Uterus (tissue), 2 donors: ENCODE results near the gene CD247.

Experiments used
- CTCF ChIP-seq, 4 experiments: fragments of 200-600 bp in 2 of 4; fragments of 450-650 bp in 2 of 4; sonication (generic) in 2 of 4; IDR thresholded peaks; one replicate each; pipeline ENCODE4 v1.5.1; 2016 to 2019; ENCODE audit warnings: antibody characterized with exemption in 4 of 4, mild to moderate bottlenecking in 2 of 4, moderate library complexity in 1 of 4
- POLR2A ChIP-seq, 2 donors: fragments of 450-650 bp; IDR thresholded peaks; one replicate each; pipeline ENCODE4 v1.6.1; 2016; ENCODE audit warnings: antibody characterized with exemption in 2 of 2, mild to moderate bottlenecking in 1 of 2, moderate library complexity in 1 of 2

DNA sequence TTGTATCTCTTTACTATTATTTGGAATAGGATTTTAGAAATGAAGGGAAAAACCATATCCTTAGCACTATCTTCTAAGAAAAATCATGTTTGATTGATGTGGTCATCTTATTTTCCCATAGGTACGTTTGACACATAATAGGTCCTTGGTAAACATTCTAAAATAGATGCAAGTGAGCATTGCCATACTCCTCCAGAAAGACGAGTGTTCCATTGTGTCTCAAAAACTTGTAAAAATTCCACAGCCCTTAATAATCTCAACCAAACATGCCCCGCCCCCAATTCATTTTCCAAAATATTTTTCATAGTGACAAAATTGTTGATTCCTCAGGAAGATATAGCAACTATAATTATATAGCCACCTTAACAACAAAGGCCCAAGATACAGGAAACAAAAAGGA, 113.4 kb downstream of the CD247 start:
- no peak for TF ChIP-seq CTCF (IDR thresholded peaks at IDR 0.05)
- no peak for TF ChIP-seq POLR2A (IDR thresholded peaks at IDR 0.05)
